HG03558 (cell line): ENCODE results near the gene HSPBAP1.
"Not testable (repeated sequence)": the region's sequence is repeated elsewhere in the genome, so short reads cannot be mapped to it uniquely, and the experiment has no call there.

Source experiments
- ATAC-seq: cut with Tn5 transposase; IDR thresholded peaks from one replicate; pipeline ENCODE4 v1.9.1; 2021; ENCODE audit warnings: moderate number of reproducible peaks; ENCODE audit not compliant: unreplicated experiment; ENCODE audit errors: extremely low read depth

HSPBAP1 gene

DNA sequence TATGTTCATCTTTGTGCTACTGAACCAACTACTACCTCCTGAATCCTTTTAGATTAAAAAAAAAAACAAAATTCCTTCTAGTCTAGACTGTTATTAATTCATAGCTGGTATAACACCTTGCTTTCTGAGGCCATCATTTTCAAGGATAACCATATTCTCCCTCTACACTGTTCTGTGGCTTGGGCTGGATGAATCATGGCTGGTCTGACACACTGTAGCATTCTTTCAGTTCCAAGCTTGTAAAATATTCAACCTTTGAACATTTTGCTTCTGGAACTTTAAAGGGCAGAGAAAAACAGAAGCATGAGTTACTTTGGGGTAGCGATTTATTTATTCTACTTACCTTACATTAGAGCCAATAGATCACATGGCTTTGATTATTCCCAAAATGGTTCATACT, 7.6 kb downstream of the HSPBAP1 start:
- ATAC-seq = no peak

DNA sequence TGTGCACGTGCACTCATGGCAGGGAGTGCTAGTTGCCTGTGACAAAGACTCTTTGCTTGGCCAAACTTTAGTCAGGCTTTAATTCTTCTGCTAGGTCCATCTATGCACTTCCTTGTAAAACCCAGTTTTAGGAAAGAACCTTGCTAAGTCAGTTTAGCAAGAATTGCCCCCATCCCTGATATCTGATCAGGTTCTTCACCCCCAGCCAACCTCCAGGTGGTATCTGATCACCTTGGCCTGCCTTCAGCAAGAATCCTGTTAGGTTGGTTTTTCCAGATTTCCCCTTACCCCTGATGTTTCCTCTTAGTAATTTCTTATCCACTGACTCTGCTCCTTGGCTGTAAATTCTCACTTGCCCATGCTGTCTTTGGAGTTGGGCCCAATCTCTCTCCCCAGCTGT, 8.4 kb downstream of the HSPBAP1 start:
- no peak for ATAC-seq

DNA sequence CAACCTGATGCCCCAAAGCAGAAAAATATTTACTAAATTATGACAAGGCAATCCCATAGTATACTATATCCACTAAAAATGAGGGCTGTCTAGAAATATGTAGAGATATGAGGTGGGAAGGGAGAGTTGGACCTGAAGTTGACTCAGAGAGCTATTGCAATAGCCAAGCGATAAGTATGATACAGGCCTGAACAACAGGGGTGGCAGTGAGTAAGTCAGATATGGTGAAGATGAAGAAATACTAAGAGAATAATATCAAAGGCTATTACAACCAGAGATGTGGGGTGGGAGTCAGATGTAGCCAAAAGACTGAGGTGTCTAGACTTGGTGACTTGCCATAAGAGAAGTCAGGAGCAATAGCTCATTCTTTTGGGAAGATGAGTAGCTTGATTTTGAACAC, 9.2 kb downstream of the HSPBAP1 start:
- no peak for ATAC-seq

DNA sequence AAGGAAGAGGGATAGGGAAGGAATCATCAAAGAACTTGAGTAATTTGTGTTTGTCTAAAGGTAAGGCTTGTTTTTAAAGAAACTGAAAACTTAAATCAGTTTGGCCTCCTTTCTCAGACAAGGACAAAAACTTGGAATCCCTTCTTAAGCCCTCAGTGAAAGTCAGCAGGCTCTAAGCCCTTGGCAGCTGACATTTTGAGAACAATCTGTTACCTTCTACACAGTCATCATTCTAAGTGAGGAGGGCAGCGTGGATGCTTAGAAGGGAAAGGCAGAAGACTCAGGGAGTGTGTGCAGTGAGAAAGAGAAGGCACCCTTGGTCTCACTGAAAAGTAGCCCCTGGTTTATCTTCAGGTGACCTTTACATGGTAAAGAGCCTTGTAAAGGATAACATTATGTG, 10.8 kb downstream of the HSPBAP1 start:
- no peak for ATAC-seq

DNA sequence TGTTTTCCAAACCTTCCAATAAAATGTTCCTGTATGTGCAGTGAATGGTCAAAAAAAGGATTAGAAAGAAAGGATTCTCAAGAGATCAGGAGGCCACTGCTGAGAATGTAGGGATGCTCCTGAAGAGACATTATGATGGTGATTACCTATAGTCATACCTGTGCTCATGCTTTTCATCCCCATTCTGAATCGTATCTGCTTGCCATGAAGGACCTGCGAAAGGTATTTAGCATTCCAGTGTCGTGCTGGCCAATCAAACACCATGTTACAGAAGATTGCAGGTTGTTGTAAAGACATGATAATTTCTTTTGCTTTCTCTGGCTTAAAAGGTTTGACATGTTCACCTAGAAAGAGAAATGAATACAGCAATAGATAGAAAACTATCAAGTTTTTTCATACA, 16.1 kb downstream of the HSPBAP1 start:
- no peak for ATAC-seq

DNA sequence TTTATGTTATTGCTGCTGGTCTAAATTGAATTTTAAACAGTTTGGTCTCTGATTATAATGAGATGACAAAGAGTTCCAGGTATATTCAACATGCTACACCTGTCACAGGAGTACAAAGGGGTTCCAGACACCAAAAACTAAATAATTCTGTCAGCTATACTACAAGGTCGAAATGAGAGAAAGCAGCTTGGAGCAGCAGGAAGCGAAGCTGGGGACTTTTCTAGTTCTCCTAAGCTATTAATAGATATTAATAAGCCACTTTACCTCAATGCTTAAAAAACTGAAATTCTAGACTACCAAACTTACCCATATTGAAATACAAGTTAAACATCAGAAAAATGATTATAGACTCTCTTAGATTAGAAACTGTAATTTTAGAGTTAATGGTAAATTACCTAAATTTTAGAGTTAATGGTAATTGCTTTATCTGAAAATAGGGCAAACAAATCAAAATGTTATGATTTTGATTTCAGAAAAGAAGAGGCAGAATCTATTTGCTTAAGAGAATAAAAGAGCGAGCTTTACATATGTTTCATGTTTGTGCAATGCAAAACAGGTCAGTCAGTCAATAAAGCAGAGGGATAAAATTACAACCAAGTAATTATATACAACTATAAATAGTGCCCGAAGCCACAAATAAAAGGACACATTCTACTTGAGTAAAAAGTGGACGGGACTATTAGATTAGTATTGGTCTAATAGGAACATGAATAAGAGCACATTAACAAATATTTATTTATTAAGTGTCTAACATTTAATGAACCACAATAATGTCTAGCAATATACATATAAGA, 16.8 kb downstream of the HSPBAP1 start:
- no peak for ATAC-seq

DNA sequence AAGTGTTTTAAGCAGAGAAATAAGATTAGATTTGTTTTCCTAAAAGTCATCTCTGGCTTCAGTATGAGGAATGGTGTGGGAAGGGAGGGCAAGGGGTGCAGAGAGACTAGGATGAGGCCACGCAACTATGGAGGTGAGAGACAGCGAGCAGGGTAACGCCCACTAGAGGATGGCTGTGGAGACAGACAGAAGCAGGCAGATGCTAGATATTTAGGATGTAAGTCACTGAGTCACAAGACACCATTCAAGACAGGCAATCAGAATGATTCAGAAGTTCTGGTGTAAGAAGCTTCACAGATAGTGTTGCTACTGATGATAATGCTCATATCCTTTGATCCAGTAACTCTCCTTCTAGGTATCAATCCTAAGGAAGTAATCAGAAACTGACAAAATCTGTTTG, 19.1 kb downstream of the HSPBAP1 start:
- no peak for ATAC-seq

DNA sequence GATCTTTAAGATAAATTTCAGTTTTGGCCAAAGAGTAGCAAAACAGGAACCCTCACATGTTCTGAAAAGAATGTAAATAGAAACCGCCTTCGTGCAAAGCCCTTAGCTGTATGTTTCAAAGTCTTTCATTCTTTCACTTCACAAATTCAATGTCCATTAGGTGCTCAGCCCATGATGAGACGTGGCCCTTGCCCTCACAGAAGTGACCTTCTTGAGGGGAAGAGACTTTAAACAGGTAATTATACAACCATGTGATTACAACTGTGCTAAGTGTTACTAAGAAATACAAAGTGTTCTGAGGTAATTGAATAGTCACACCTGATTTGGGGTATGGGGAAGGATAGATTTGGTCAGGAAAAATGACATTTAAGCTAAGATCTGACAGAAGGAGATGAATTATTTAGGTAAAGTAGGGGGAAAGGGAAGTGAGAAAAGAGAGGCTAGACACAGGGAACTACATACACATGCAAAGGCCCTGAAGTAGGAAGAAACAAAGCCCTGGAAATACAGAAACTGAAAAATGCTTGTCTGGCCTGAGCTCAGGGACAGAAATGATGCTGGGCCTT, 19.6 kb downstream of the HSPBAP1 start:
- ATAC-seq = no peak

DNA sequence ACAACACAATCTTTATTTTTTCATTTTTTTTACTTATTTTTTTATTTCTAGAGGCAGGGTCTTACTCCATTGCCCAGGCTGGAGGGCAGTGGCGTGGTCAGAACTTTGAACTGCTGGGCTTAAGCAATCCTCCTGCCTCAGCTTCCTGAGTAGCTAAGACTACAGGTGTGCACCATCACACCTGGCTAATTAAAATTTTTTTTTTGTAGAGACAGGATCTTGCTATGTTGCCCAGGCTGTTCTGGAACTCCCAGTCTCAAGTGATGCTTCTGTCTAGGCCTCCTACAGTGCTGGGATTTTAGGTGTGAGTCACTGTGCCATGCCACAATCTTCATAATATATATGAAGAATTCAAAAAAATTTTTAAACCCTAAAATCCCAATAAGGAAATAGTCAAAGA, 20.8 kb downstream of the HSPBAP1 start:
- no peak for ATAC-seq

DNA sequence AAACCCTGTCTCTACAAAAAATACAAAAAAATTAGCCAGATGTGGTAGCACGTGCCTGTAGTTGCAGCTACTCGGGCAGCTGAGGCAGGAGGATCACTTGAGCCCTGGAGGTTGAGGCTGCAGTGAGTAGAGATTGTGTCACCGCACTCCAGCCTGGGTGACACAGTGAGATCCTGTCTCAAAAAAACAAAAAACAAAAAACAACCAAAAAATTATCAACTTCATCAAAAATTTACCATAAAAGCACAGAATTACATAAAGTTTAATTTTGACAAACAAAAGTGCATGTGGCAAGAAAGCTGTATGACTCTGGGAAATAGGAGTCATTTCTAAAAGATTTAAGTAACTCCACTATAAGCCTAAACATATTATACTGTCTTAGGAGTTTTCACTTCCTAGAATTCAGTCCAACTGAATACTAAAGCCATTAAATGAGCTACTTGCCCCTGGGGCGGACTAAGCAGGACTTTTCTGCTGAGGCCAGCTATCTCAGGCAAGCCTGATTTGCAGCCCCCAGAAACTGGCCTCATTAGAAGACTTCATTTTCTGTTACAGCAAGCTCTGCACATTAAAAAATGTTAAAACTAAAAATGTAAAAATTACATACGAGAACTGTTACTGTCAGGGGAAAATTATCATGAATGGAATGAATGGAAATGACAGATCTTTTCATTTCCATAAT, 23.0 kb downstream of the HSPBAP1 start:
- ATAC-seq = no peak

DNA sequence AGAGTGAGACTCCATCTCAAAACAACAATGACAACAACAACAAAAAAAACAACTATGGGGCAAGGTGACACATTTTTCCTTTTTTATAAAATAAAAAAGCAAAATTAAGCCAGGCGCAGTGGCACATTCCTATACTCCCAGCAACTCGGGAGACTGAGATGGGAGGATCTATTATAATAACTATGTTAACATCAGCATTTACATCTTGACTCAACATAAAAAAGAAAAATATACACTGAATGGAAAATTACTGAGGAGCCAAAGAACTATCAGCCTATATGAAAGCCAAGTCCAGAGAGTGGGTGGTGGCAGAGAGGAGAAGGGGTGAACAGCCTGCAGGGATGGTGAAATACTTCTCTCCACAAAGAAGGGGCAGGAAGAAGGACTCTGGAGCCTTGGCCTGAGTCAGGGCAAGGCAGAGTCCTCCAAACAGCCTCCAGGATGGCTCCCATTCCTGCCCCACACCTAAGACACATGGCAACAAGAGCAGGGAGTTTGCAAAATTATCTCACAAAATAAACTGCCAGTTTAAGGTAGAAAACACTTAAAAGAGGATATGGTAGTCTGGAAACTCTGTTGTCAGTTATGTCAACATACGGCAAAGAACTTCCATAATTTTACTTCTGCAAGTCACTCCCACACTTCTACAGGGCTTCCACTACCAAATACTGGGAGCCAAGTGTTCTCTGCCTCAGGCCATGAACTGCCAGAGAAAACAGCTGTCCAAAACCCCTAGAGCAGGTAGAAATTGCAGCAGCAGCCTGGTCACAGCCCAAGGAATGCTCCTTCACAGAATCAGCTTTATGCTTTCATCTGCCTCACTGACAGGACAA, 25.9 kb downstream of the HSPBAP1 start:
- no peak for ATAC-seq

DNA sequence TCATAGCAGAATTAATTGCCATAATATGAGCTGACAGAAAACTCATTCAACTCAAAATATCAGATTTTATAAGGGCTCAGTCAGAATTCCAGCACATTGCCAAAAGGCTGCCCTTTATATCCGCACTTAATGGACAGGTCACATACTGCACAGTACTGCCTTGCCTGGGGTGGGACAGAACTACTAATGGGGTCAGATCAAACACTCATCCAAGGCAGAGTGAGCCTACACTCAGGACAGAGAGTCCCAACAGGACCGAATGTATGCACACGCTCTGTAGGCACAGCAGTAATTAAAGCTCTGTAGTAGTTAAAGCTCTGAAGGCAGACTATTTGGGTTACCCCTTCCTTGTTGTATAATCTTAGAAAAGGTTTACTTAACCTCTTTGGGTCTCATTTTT, 27.2 kb downstream of the HSPBAP1 start:
- ATAC-seq = no peak

DNA sequence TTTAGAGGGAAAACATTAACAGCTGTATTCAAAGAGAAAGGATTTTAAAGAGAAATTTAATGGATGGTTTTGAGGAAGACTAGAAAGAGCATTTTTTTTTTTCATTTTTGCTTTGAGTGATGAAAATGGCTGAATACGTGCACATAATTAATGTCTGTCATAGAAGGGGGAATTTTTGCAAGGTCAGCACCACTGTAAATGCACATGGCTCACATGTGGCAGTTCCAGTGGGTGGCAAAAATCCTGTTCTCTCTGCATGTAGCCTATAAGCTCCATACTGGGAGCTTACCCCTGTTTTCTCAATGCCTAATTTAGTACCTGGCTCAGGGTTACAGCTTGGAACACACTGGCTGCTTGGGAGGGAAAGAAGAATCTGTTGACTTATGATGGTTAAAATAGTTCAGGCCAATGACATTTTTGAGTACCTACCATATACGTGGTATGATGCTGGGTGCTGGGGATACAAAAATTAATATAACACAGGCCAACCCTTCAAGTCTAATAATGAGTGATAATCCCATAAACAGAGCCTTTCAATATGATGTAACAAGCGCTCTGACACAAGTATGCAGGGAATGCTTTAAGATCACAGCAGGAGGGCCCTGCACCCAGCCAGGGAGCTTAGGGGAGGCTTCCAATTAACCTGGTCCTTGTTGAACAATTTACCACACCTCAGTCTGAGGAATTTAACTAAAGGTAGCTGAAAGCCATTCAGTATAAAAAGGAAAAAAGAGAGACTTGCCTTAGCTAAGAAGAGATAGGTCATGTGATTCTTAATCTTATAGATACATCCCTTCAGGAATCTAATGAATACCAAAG, 33.0 kb downstream of the HSPBAP1 start:
- no peak for ATAC-seq

DNA sequence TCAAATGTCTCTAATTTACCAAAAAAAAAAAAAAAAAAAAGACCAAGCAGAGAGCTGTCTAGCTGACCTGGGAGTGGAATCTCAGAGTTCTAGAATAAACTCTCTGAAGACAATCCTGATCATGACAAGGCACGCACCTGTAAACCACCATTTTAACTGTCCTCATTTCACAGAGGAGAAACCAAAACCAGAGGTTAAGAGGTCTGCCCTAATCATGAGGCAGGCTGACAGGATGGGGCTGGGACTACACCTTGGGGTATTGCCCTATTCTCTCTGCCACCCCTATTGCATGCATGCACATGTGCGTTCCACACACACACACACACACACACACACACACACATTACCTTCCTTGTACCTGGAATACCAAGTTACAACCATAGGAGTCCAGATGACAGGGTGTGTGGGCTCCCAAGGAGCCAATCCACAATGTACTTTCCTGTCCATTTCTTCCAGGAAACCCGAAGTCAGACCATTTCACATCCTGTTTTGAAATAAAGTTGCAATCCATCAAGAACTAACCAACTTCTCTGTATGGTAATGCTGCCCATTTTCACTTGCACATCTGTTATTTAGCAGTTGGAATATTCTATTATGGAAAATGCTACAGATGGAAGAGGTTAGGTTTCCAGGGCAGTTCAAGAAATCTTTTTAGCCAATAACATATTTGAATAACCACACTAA, 34.6 kb downstream of the HSPBAP1 start:
- ATAC-seq = no peak

DNA sequence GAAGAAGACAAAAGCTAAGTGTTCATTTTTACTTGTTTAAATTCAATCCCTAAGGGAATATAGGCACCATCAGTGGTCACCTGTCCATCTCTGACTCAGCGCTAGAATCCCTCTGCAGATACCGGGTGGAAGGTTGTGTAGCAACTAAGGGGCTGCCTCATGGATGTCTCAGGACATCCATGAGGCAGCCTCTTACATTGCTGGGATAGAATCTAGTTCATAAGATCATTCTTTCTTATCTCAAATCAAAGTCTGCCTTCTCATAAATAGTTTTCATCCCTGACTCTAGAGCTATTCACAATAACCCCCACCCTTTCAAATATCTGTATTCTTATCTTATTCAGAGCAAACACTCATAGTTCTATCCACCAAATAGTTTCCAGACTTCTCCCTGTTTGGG, 38.1 kb downstream of the HSPBAP1 start:
- ATAC-seq = no peak

DNA sequence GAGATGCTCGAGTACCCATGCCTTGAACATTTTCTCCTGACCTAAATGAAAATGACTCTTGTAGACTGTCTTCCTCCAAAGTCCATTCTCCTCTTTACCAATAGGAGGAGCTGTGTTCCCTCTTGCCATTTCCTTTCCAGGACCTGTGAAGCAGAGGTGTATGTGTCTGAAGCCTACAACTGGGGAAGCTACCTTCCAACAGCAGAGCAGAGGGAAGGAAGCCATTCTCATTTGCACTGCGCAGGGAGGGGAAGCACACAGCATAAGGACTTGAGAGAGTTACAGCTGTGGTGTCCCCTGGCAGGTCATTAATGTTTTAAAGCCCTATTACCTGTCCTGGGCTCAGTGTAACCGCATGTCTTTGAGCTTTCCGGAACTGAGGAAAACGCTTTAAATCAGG, 38.7 kb downstream of the HSPBAP1 start:
- ATAC-seq = no peak

DNA sequence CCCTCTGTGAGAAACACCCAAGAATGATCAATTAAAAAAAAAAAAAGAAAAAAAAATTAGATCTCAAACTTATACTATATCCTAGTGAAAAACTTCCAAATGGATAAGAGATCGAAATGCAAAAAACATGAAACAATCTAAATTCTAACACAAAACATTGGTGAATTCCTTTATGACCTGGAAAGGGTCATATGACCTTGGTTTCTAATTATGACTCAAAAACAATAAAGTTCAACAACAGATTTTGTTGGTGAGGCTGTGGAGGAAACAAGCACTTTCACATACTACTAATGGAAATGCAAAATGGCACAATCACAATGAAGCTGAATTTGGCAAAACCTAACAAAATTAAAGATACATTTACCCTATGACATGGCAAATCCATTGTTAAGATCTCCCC, 45.3 kb downstream of the HSPBAP1 start:
- no peak for ATAC-seq

DNA sequence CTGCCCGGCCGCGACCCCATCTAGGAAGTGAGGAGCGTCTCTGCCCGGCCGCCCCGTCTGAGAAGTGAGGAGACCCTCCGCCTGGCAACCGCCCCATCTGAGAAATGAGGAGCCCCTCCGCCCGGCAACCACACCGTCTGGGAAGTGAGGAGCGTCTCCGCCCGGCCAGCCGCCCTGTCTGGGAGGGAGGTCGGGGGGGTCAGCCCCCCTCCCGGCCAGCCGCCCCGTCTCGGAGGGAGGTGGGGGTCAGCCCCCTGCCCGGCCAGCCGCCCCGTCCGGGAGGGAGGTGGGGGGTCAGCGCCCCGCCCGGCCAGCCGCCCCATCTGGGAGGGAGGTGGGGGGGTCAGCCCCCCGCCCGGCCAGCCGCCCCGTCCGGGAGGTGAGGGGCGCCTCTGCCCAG, 46.3 kb downstream of the HSPBAP1 start:
- ATAC-seq = not testable (repeated sequence)

DNA sequence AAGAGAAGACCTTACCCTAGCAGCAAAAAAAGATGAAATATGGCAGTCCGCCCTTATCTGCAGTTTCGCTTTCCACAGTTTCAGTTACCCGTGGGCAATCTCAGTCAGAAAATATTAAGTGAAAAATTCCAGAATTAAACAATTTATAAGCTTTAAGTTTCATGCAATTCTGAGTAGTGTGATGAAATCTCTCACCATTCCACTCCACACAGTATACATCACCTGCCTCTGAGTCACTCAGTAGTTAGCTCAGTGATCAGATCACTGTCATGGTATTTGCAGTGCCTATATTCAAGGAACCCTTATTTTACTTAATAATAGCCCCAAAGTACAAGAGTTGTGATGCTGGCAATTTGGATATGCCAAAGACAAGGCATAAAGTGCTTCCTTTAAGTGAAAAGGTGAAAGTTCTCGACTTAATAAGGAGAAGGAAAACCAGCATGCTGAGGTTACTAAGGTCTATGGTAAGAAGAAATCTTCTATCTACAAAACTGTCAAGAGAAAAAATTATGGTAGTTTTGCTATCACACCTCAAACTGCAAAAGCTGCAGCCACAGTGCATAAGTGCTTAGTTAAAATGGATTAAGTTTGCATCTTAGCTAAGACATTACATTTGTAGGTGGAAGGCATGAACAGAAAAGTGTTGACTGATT, 48.1 kb downstream of the HSPBAP1 start:
- no peak for ATAC-seq
